Smooth muscle cell (in vitro differentiated cells): ENCODE results near the gene BID. TPM values are rescaled to one million over a fixed set of nuclear protein-coding genes. Genes with fewer than 3 reads are reported as not detected.

Experiments
- DNase-seq: peaks from one replicate; lab custom pipeline; 2025; ENCODE audit not compliant: unreplicated experiment; lab: John Stamatoyannopoulos, UW
- H2AFZ ChIP-seq: fragments of 200-600 bp; sonication (generic); 2 replicates; pipeline ENCODE4 v1.6.0; 2016; ENCODE audit warnings: antibody characterized with exemption, low read depth, mild to moderate bottlenecking
- H3F3A ChIP-seq: fragments of 200-600 bp; sonication (generic); 2 replicates; pipeline ENCODE4 v1.6.0; 2017; ENCODE audit warnings: antibody characterized with exemption, low read depth
- H3K27ac ChIP-seq: fragments of 200-600 bp; sonication (generic); 2 replicates; pipeline ENCODE4 v1.5.1; 2016; ENCODE audit warnings: low read depth, mild to moderate bottlenecking
- H3K27me3 ChIP-seq: fragments of 200-600 bp; sonication (generic); 2 replicates; pipeline ENCODE4 v1.6.1; 2016; ENCODE audit warnings: low read depth, mild to moderate bottlenecking
- H3K36me3 ChIP-seq: fragments of 200-600 bp; sonication (generic); 2 replicates; pipeline ENCODE4 v1.5.1; 2016; ENCODE audit warnings: low read depth
- H3K4me1 ChIP-seq: fragments of 200-600 bp; sonication (generic); 2 replicates; pipeline ENCODE4 v1.5.1; 2016; ENCODE audit warnings: low read depth
- H3K4me2 ChIP-seq: fragments of 200-600 bp; sonication (generic); 2 replicates; pipeline ENCODE4 v1.6.0; 2016; ENCODE audit warnings: mild to moderate bottlenecking
- H3K4me3 ChIP-seq: fragments of 200-600 bp; sonication (generic); 2 replicates; pipeline ENCODE4 v1.5.1; 2016; ENCODE audit warnings: mild to moderate bottlenecking
- H3K79me2 ChIP-seq: fragments of 200-600 bp; sonication (generic); 2 replicates; pipeline ENCODE4 v1.6.0; 2016; ENCODE audit warnings: low read depth, mild to moderate bottlenecking
- H3K9ac ChIP-seq: fragments of 200-600 bp; sonication (generic); 2 replicates; pipeline ENCODE4 v1.6.0; 2016; ENCODE audit warnings: low read depth
- H3K9me3 ChIP-seq: fragments of 200-600 bp; sonication (generic); replicated peaks from 2 replicates; pipeline ENCODE4 v1.5.1; 2016; ENCODE audit warnings: low read depth
- H4K20me1 ChIP-seq: fragments of 200-600 bp; sonication (generic); 2 replicates; pipeline ENCODE4 v1.6.0; 2016; ENCODE audit warnings: low read depth
- WGBS: methylation state at CpG from one replicate; pipeline ENCODE4 v1.1.7; 2016; ENCODE audit warnings: low lambda C conversion rate; 5-methylcytosine and 5-hydroxymethylcytosine counted together
- polyA plus RNA-seq: library from polyadenylated mRNA; unstranded; fragments of >200 nt; fragmentation: Nextera tagmentation; extraction: Ambion mirVana; gene quantifications from 2 replicates; pipeline ENCODE4 v1.2.1, GENCODE V29; 2016
- total RNA-seq: library from RNA; depleted of rRNA; stranded (reverse); fragments of >200 nt; gene quantifications from 2 replicates; pipeline ENCODE4 v1.2.3, GENCODE V29; 2014
- TF ChIP-seq, protein P1 (sequence below): fragments of 200-600 bp; sonication (generic); IDR thresholded peaks from 2 replicates; pipeline ENCODE4 v1.5.1; 2017; ENCODE audit warnings: borderline replicate concordance, mild to moderate bottlenecking, antibody characterized with exemption; ENCODE audit not compliant: insufficient read depth, poor library complexity, severe bottlenecking

BID gene
- total and polyA plus RNA-seq, 2 experiments from 2014 or later: 8.1 to 26.9 TPM

DNA sequence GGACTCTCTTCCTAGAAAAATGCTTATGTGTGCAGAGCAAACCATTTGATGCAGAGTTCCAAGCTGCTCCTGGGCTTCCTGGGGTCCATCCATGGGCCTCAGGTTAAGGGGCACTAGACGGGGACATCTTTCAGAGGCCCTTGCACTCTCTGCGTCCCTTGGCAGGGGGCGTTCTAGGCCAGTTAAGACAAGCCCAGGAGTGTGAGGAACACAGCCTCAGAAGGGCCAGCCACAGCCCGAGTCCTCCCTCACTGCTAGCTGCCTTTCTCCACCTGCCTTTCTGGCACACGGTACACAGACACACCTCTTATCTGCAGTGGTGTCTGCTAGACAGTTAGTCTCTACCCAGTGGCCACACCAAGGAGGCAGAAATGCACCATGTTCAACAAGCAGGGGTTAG, 18.0 kb upstream of the BID start:
- H3K27ac ChIP-seq: no peak overlapping the region
- 79% methylated on average over 5 of the region's 5 CpGs for WGBS
- no peak overlapping the region for H3K4me3 ChIP-seq
- no peak overlapping the region for H3K4me2 ChIP-seq
- H3K36me3 ChIP-seq: no peaks in the 10 kb centered on the region
- no peak for DNase-seq
- H2AFZ ChIP-seq: no peak overlapping the region
- TF ChIP-seq, protein P1, sequence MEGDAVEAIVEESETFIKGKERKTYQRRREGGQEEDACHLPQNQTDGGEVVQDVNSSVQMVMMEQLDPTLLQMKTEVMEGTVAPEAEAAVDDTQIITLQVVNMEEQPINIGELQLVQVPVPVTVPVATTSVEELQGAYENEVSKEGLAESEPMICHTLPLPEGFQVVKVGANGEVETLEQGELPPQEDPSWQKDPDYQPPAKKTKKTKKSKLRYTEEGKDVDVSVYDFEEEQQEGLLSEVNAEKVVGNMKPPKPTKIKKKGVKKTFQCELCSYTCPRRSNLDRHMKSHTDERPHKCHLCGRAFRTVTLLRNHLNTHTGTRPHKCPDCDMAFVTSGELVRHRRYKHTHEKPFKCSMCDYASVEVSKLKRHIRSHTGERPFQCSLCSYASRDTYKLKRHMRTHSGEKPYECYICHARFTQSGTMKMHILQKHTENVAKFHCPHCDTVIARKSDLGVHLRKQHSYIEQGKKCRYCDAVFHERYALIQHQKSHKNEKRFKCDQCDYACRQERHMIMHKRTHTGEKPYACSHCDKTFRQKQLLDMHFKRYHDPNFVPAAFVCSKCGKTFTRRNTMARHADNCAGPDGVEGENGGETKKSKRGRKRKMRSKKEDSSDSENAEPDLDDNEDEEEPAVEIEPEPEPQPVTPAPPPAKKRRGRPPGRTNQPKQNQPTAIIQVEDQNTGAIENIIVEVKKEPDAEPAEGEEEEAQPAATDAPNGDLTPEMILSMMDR: no peak
- no peaks in the 10 kb centered on the region for H3F3A ChIP-seq
- no peaks in the 10 kb centered on the region for H3K9me3 ChIP-seq
- no peaks in the 10 kb centered on the region for H4K20me1 ChIP-seq
- H3K79me2 ChIP-seq: no peaks in the 10 kb centered on the region
- H3K9ac ChIP-seq: no peak overlapping the region
- H3K27me3 ChIP-seq: no peaks in the 10 kb centered on the region
- H3K4me1 ChIP-seq: peaks cover 1% of the 10 kb centered on the region

DNA sequence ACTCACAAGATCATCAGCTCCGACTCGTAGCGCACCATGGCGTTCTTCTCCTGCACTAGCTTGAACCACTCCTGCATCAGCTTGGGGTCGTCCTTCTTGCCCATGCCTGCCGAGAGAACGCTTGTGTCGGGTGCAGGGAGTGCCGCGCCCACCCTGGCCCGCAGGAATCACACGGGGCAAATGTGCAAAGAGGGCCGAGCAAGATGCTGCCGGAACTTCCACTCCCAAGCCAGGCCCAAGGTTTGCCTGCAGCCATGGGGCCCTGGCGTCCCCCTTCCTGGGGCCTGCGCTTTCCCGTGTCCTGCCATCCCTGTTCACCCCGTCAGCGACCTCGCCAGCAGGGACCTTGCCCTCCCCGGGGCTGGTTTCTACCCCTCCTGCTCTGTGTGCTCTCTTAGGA, 16.9 kb upstream of the BID start:
- no peak overlapping the region for H3K9ac ChIP-seq
- no peak overlapping the region for H3K4me3 ChIP-seq
- no peak overlapping the region for H3K27ac ChIP-seq
- no peaks in the 10 kb centered on the region for H3K79me2 ChIP-seq
- DNase-seq: no peak
- peaks cover 5% of the 10 kb centered on the region for H3K4me1 ChIP-seq
- H3F3A ChIP-seq: no peaks in the 10 kb centered on the region
- TF ChIP-seq, protein P1: no peak
- no peak overlapping the region for H2AFZ ChIP-seq
- no peaks in the 10 kb centered on the region for H3K27me3 ChIP-seq
- H3K4me2 ChIP-seq: no peak overlapping the region
- WGBS: 96% methylated on average over 21 of the region's 21 CpGs
- no peaks in the 10 kb centered on the region for H4K20me1 ChIP-seq
- H3K36me3 ChIP-seq: no peaks in the 10 kb centered on the region
- no peaks in the 10 kb centered on the region for H3K9me3 ChIP-seq

DNA sequence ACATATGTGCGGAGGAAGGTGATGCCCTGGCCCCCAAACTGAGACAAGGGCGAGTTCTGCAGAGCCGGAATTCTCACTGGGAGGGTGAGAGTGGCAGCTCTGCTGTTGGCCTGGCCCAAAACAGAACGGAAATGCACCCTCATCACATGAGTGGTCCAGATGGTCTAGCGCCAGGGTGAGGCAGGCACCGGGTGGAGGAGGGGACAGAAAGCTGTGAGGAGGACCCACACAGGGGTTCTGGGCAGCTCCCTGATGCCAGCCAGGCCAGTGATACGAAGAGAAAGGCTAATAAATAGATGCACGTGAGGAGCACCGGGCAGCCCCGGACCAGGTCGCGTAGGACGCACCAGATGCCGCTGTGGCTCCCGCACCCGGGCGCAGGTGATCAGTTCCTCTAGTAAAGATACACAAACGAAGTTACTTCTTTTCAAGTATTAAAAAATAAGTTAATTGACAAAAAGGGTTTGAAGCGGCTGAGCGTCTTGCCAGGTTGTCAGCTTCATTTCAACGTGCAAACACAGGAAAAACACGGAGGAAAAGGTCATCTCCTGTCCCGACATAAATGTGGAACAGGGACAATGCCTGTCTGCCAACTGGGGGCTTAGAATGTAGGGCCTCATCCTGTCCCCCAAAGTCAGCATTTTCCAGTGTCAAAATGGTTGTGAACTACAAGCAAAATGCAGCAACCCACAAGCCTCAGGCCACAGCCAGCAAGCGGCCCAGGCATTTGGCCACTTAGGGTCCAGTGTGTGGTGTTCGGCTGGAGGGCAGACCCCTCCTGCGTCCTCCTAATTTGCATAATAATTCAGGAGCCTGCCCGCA, 15.3 kb upstream of the BID start:
- Histone ChIP-seq H3K79me2 (no peaks in the 10 kb centered on the region), H2AFZ (no peak overlapping the region), H3K36me3 (no peaks in the 10 kb centered on the region), H3K27ac (no peak overlapping the region), H3K4me1 (peaks cover 5% of the 10 kb centered on the region), H3K9ac (no peak overlapping the region), H3K9me3 (no peaks in the 10 kb centered on the region), H3K4me3 (no peak overlapping the region), H4K20me1 (no peaks in the 10 kb centered on the region), H3K27me3 (no peaks in the 10 kb centered on the region), H3K4me2 (no peak overlapping the region), H3F3A (no peaks in the 10 kb centered on the region)
- no peak for DNase-seq
- 97% methylated on average over 27 of the region's 27 CpGs for WGBS
- TF ChIP-seq, protein P1: no peak
